Upper lobe of left lung (tissue), 4 donors: ENCODE data around the gene SCN2A.

Experiments used
- CTCF ChIP-seq, 6 experiments: fragments of 450-650 bp in 4 of 6; fragments of 200-600 bp in 2 of 6; sonication (generic) in 2 of 6; IDR thresholded peaks; one replicate each; pipeline ENCODE4 v1.5.1; 2016 to 2019; ENCODE audit warnings: antibody characterized with exemption in 6 of 6
- EP300 ChIP-seq, 4 donors: sonication (generic); formaldehyde crosslinking; IDR thresholded peaks; one replicate each; pipeline ENCODE4 v1.5.1; 2017; ENCODE audit warnings: antibody characterized with exemption in 4 of 4, control low read depth in 2 of 4

GRCh38 chr2:165283342-165283741 lies 44.1 kb downstream of the SCN2A start:
- no peak for TF ChIP-seq CTCF (IDR thresholded peaks at IDR 0.05)
- TF ChIP-seq EP300 (IDR thresholded peaks at IDR 0.05), result no peak
